COR-L47 (cell line): ENCODE data around the gene CCL5.

Source experiments
- DNase-seq: peaks from one replicate; lab custom pipeline; 2025; lab: John Stamatoyannopoulos, UW

The CCL5 gene

GRCh38 chr17:35867574-35867973, 12.6 kb downstream of the CCL5 start:
- no peak for DNase-seq

DNA sequence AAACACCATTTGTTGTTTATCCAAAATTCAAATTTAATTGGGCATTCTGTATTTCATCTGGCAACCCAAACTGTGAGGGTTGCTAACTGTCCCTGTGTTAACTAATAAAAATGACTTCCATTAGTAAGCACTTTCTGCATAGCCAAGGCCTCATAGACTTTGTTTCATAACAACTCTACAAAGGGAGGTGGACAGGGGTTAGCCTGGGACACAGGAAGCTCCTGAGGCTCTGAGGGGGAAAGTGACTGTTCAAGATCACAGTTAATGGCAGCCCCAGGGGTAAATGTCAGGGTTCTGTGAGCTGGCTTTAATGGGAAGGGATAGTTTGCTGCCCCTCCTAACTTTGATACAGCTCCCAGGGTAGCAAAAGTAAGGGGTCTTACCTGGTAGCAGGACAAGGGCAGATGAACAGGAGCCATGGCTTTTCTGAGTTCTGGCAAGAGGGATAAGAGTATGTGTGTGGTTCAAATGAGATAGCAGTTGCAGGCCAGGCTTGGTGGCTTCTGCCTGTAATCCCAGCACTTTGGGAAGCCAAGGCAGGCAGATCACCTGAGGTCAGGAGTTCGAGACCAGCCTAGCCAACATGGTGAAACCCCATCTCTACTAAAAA, 13.7 kb downstream of the CCL5 start:
- DNase-seq: no peak

GRCh38 chr17:35865412-35866340, 14.5 kb downstream of the CCL5 start:
- DNase-seq: no peak

GRCh38 chr17:35864853-35865252, 15.3 kb downstream of the CCL5 start:
- DNase-seq: no peak

DNA sequence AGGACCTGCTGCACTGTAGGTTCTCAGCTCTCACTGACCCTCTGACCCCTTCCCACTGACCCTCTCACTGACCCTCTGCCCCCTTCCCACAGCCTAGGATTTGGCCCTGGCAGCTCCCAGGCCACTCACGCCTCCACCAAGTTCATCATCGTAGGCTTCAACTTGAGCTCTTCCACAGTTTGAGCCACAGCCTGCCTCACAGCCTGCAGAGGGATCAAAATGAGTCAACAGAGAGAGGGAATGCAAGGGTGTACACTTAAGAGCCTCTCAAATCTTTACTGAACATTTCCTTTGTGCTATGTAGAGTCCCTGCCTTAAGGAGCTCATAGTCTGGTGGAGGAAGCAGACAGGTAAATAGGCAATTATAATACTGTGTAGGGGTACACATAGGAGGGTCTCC, 23.6 kb downstream of the CCL5 start:
- no peak for DNase-seq

DNA sequence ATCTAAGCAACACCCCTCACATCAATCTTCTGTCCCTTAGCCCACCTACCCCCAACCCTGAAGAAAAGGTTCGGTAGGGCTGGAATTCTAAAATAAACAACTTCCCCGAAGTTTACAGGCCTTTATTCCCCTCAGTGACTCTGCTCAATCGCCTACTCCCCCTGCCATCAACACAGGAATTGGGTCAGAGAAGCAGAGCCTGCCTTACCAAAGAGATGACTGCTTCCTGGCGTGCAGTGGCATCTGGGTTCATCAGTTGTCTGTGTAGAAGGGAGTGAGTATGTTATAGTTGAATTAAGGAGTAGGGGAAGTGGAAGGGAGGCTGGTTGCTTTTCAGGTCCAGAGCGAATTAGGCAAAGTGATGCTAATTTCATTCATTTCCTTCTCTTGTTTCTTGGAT, 24.2 kb downstream of the CCL5 start:
- DNase-seq: no peak

DNA sequence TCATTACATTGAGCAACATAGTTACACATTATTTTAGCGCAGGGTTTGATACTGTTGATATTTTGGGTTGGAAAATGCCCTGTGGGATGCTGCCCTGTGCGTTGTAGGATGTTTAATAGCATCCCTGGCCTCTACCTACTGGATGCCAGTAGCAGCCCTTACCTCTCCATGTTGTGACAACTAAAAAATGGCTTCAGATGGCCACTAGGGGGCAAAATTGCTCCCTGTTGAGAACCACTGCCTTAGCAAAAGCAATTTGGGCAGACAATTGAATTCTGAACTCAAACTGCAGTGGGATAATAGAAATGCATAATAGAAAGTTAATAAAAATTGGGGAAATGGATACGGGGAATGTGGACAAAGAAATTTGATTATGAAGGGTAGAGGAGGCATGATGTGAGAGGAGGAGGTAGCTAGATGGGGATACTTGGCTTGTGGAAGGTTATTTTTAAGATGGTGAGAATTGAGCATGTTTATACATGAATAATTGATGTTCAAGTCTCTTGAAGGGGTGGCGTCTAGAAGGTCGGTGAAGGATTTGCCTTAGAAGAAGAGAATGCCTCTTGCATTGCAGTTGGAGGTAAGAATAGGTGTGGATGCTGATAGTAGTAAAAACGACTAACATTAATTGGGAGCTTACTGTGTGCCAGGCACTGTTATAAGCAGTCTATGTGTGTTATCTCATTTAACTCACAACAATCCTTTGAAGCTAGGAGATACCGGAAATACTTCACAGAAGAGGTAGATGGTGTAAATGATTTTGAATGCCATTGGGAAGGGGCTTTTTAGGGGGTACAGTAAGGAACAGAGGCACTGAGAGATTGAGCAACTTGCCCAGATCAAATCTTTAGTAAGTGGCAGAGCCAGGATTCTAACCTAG, 30.5 kb downstream of the CCL5 start:
- DNase-seq: peak; percentile 44

- DNase-seq: no peak
Measured at GRCh38 chr17:35847633-35848373, 32.4 kb downstream of the CCL5 start.

GRCh38 chr17:35847006-35847405, 33.2 kb downstream of the CCL5 start:
- no peak for DNase-seq

DNA sequence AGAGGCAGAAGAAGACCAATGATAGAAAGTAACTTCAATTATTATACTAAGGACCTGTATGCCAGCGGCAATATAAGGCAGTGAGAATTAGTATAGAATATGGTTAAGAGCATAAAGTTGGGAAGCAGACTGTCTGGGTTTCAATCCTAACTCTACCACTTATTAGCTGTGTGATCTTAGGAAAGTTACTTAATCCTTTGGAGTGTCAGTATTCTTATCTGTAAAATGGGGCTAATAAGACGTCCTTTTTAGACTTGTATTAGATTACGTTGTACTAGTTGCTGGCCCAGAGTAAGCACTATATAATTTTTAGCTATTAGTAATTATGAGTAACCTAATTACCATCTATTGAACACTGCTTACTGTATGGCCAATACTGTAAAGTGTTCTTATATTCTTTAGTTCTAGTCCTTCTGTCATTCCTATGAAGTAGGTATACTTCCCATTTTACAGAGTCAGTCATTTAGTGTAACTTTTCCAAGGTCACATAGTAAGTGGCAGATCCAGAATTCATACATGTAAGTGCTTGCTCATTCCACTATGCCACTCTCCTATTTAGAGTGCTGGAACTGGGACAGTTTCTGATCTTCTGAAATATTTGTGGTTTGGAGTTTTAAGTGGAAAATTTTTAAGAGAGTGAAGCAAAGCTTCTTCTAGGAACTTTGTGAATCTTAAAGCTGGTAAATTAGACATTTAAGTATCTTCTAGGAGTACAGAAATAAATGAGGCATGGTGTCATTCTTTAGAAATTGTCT, 33.9 kb downstream of the CCL5 start:
- no peak for DNase-seq

DNA sequence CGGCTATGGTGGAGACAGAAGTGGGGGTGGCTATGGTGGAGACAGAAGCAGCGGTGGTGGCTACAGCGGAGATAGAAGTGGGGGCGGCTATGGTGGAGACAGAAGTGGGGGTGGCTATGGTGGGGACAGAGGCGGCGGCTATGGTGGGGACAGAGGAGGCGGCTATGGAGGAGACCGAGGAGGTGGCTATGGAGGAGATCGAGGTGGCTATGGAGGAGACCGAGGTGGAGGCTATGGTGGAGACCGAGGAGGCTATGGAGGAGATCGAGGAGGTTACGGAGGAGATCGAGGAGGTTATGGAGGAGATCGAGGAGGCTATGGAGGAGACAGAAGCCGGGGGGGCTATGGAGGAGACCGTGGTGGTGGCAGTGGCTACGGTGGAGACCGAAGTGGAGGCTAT, 35.6 kb downstream of the CCL5 start:
- DNase-seq: no peak

DNA sequence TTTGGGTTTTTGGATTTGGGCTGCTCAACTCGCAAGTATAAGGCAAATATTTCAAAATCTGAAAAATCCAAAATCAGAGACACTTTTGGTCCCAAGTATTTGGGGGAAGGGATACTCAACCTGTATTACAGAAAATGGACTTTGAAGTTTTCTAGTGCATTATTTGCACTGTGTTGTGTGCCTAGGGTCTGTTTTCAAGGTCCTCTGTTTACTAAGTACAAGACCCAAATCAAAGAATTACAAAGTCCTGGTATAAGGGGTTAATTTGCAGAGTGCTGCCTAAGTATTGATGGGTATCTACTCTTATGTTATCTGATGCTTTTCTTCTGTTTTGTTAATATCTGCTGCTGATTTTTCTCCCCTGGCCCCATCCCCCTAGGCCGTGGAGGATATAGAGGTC, 36.5 kb downstream of the CCL5 start:
- no peak for DNase-seq

DNA sequence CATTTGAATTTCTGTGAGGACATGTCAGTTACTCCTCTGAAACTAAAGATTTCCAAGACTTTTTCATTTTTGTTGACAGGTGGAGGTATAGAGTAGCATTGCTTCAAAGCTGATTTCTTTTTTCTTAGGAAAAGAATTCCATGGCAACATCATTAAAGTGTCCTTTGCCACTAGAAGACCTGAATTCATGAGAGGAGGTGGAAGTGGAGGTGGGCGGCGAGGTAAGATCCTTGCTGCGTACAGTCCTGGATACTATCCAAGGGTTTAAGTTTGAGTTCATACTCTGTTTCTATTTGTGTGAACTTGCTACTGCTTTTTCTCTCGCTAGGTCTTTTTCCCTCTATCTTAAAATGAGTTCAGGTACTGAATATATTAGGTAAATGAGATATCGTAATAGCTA, 37.9 kb downstream of the CCL5 start:
- no peak for DNase-seq

DNA sequence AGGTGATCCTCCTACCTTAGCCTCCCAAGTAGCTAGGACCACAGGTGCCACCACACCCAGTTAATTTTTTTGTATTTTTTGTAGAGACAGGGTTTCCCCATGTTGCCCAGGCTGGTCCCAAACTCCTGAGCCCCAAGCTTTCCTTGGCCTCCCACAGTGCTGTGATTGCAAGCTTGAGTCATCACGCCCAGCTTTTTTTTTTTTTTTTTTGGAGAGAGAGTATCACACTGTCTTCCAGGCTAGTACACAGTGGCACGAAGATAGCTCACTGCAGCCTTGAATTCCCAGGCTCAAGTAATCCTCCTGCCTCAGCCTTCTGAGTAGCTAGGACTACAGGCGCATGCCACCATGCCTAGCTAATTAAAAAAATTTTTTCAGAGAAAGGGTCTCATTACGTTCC, 38.7 kb downstream of the CCL5 start:
- no peak for DNase-seq

DNA sequence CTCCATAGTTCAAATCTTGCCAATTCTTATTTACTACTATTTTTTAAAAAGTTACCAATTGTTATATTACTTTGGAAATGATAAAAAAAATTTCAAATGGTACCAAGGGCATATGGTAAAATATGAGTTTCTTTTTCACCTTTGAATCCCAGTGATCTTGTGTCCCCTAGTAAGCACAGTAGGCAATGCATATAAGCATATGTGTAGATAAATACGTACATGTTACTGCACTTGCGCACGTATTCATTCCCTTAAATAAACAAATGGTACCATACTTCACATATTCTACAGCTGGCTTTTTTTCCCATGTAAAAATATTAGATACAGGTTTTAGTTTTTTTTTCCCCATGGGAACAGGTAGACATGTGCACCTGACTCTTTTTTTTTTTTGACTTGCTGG, 39.1 kb downstream of the CCL5 start:
- DNase-seq: no peak

GRCh38 chr17:35825206-35825605, 55.0 kb downstream of the CCL5 start:
- DNase-seq: no peak
